ENCODE data around the gene NSG1. TPM values are rescaled to one million over a fixed set of nuclear protein-coding genes. Genes with fewer than 3 reads are reported as not detected.
A peak's percentile ranks its signal among the peaks of the same experiment; 100 is the strongest.

Gene NSG1
- total RNA-seq, 1 experiment from 2014 or later = not detected

- Histone ChIP-seq H3K27ac (ENCODE audit: low read length) (no peak overlapping the region), H3K4me3 (ENCODE audit: low read depth in 2 of 2, low read length in 2 of 2) (peak overlapping the region; percentile 26 to 36; a peak in 3 of 4 replicates)
Observed at GRCh38 chr4:4387531-4388310, 819 bp downstream of the NSG1 start.

More at GRCh38 chr4:4387531-4388310, 819 bp downstream of the NSG1 start:
- Histone ChIP-seq H3K36me3 (ENCODE audit: control insufficient read depth, insufficient read depth, low read length) (no peaks in the 10 kb centered on the region), H3K9me3 (ENCODE audit: control insufficient read depth, insufficient read depth, low read depth, low read length) (no peaks in the 10 kb centered on the region), H3K27me3 (ENCODE audit: control insufficient read depth, insufficient read depth, low read length) (peaks cover 2% of the 10 kb centered on the region; the same call in 1 of the 2 replicates), H3K4me1 (ENCODE audit: control insufficient read depth, insufficient read depth, low read length) (no peaks in the 10 kb centered on the region; the same call in 1 of the 2 replicates)
- TF ChIP-seq POLR2AphosphoS5 (IDR thresholded peaks at IDR 0.05; ENCODE audit: low read depth, low read length) (no peak), TCF7L2 (IDR thresholded peaks at IDR 0.05; ENCODE audit: low read depth, low read length) (no peak), REST (IDR thresholded peaks at IDR 0.05; ENCODE audit: insufficient read depth in 1 of 2, low read depth in 2 of 2, low read length in 1 of 2) (no peak), CTCF (IDR thresholded peaks at IDR 0.05) (no peak), SIN3A (IDR thresholded peaks at IDR 0.05; ENCODE audit: borderline replicate concordance, insufficient read depth, low read depth, low read length) (no peak)
- ChIA-PET POLR2A (interaction anchor here (1.1 kb wide), 1 partner anchor 8 kb away, joined by 3 read pairs; no protein-coding TSS in a partner anchor), CTCF (interaction anchor here (0.5 to 0.7 kb wide), 2 partner anchors 9 to 20 kb away, joined by 5 to 6 read pairs; no protein-coding TSS in a partner anchor)
- DNase-seq (ENCODE audit: low read depth, low spot score) (no peak), ATAC-seq (no peak)
- in situ Hi-C loops (cut with HindIII; ENCODE audit: low pct_unique_long_range_greater_than_20kb, low sequenced_read_pairs) = no loop called here
- intact Hi-C loops (cut with micrococcal nuclease; ENCODE audit: unreplicated experiment) = no loop called here
- BruUV-seq (replicated peaks) = no TSS peak
